ENCODE results near the gene KCNG2. TPM values are rescaled to one million over a fixed set of nuclear protein-coding genes. Genes with fewer than 3 reads are reported as not detected.

KCNG2 gene
- total and polyA plus RNA-seq, 7 experiments from 2014 or later, result not detected

DNA sequence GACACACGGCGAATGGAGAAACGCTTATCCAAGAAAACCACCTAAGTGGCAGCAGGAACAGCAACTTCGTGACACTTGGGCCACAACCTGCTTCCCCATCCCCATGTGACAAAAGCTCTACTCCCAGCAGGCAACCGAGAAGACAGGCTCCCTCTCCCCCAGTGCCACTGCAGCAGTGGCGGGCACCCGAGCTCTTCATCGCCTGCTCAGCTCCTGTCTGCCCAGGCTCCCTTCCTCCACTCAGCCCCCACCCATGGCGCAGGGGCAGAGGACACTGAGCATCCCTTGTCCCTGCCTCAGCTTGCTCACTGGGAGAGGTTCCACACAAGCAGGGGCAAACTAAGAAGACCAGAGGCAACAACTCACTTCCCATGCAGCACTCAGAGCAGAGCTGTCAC is 130.8 kb downstream of the KCNG2 start:
- ChIA-PET CTCF (no interaction called here), POLR2A (interaction anchor here (0.9 kb wide), 1 partner anchor 22 kb away, joined by 3 read pairs; the partner anchor contains the start of gene SLC66A2)
- intact Hi-C loops (cut with micrococcal nuclease), result no loop called here
- Mint-ChIP-seq H3K4me3 (no peak overlapping the region), H3K9me3 (peaks cover 13 to 55% (median 37%) of the 10 kb centered on the region in 11 donors), H3K4me1 (peaks cover 0 to 17% (median 4%) of the 10 kb centered on the region in 7 donors), H3K36me3 (peaks cover 30 to 93% (median 64%) of the 10 kb centered on the region in 5 donors), H3K27ac (peak overlapping the region in 1 of 9 donors; percentile 54), H3K27me3 (no peaks in the 10 kb centered on the region)
- Histone ChIP-seq H3K27me3 (ENCODE audit: control insufficient read depth in 2 of 2, insufficient read depth in 2 of 2, low read length in 2 of 2) (no peaks in the 10 kb centered on the region), H3K9me3 (ENCODE audit: control insufficient read depth in 2 of 3, low read length in 3 of 3) (peaks cover 3 to 36% (median 13%) of the 10 kb centered on the region in 3 experiments), H3K4me1 (ENCODE audit: control insufficient read depth in 2 of 2, insufficient read depth in 2 of 2, low read length in 2 of 2) (no peaks in the 10 kb centered on the region), H3K27ac (ENCODE audit: low read depth, low read length) (no peak overlapping the region), H3K4me3 (ENCODE audit: low read length) (no peak overlapping the region), H3K36me3 (ENCODE audit: control insufficient read depth in 2 of 3, insufficient read depth in 3 of 3, low read length in 3 of 3) (peaks cover 0 to 47% (median 0%) of the 10 kb centered on the region in 3 experiments)
- DNase-seq (peak in 1 of 9 donors; percentile 1), ATAC-seq (no peak)

DNA sequence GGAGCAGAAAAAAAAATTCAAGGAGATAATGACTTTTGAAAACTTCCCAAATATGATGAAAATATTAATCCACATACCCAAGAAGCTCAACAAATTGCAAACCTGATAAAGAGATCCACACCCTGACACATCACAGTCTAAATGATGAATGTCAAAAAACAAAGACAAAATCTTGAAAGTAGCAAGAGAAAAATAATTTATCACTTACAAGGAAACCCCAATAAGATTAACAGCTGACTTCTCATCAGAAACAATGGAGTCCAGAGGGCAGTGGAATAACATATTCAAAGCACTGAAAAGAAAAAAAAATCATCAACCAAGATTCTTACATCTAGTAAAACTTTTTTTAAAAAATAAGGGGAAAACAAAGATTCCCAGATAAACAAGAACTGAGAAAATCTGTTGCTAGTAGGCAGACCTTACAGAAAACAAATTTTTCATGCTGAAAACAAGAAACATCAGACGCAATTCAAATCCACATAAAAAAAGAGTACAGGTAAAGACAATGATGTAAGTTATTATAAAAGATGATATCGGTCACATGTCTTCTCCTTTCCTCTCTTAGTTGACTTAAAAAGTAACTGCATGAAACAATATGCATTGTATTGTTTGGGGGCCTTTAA is 132.4 kb downstream of the KCNG2 start:
- no peaks in the 10 kb centered on the region for H3K27me3 Mint-ChIP-seq
- H3K4me3 ChIP-seq (ENCODE audit: low read length), result no peak overlapping the region
- H3K36me3 ChIP-seq (ENCODE audit: control insufficient read depth in 2 of 3, insufficient read depth in 3 of 3, low read length in 3 of 3), result peaks cover 0 to 49% (median 0%) of the 10 kb centered on the region in 3 experiments
- intact Hi-C loops (cut with micrococcal nuclease), result no loop called here
- peaks cover 31 to 94% (median 75%) of the 10 kb centered on the region in 5 donors for H3K36me3 Mint-ChIP-seq
- H3K27ac ChIP-seq (ENCODE audit: low read depth, low read length), result no peak overlapping the region
- peaks cover 3 to 47% (median 13%) of the 10 kb centered on the region in 3 experiments for H3K9me3 ChIP-seq (ENCODE audit: control insufficient read depth in 2 of 3, low read length in 3 of 3)
- CTCF ChIA-PET, result interaction anchor here (1.2 kb wide), 1 partner anchor 13 kb away, joined by 3 read pairs; no protein-coding TSS in a partner anchor
- H3K27ac Mint-ChIP-seq, result peak overlapping the region in 2 of 9 donors; percentile 27 to 80
- peaks cover 0 to 17% (median 4%) of the 10 kb centered on the region in 7 donors for H3K4me1 Mint-ChIP-seq
- no peaks in the 10 kb centered on the region for H3K27me3 ChIP-seq (ENCODE audit: control insufficient read depth in 2 of 2, insufficient read depth in 2 of 2, low read length in 2 of 2)
- DNase-seq, result no peak
- no peaks in the 10 kb centered on the region for H3K4me1 ChIP-seq (ENCODE audit: control insufficient read depth in 2 of 2, insufficient read depth in 2 of 2, low read length in 2 of 2)
- POLR2A ChIA-PET, result interaction anchor here (0.6 kb wide), 1 partner anchor 10 kb away, joined by 4 read pairs; no protein-coding TSS in a partner anchor
- H3K4me3 Mint-ChIP-seq, result peak overlapping the region in 1 of 10 donors; percentile 1
- ATAC-seq, result no peak
- peaks cover 15 to 71% (median 47%) of the 10 kb centered on the region in 11 donors for H3K9me3 Mint-ChIP-seq

- DNase-seq (no peak), ATAC-seq (no peak)
- Histone ChIP-seq H3K36me3 (ENCODE audit: control insufficient read depth in 2 of 3, insufficient read depth in 3 of 3, low read length in 3 of 3) (peaks cover 0 to 55% (median 0%) of the 10 kb centered on the region in 3 experiments), H3K4me1 (ENCODE audit: control insufficient read depth in 2 of 2, insufficient read depth in 2 of 2, low read length in 2 of 2) (no peaks in the 10 kb centered on the region), H3K27me3 (ENCODE audit: control insufficient read depth in 2 of 2, insufficient read depth in 2 of 2, low read length in 2 of 2) (no peaks in the 10 kb centered on the region), H3K9me3 (ENCODE audit: control insufficient read depth in 2 of 3, low read length in 3 of 3) (peaks cover 3 to 61% (median 13%) of the 10 kb centered on the region in 3 experiments), H3K4me3 (ENCODE audit: low read length) (no peak overlapping the region), H3K27ac (ENCODE audit: low read depth, low read length) (no peak overlapping the region)
- Mint-ChIP-seq H3K27ac (no peak overlapping the region), H3K36me3 (peaks cover 41 to 94% (median 83%) of the 10 kb centered on the region in 5 donors), H3K27me3 (no peaks in the 10 kb centered on the region), H3K9me3 (peaks cover 23 to 84% (median 54%) of the 10 kb centered on the region in 11 donors), H3K4me1 (peaks cover 0 to 25% (median 6%) of the 10 kb centered on the region in 7 donors), H3K4me3 (no peak overlapping the region)
- ChIA-PET CTCF (no interaction called here), POLR2A (no interaction called here)
- intact Hi-C loops (cut with micrococcal nuclease), result no loop called here
Observed at GRCh38 chr18:79931475-79931874, 133.7 kb downstream of the KCNG2 start.

DNA sequence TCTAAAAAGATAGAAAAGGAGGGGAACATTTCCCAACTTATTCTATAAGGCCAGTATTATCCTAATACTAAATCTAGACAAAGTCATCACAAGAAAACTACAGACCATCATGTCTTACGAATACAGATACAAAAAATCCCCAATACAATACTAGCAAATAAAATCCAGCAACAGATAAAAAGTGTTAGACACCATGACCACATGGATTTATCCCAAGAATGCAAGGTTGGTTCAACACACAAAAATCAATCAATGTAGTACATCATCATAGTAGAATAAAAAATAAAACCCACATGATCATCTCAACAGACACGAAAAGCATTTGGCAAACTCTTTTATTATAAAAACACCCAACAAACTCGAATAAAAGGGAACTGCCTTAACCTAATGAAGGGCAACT is 135.2 kb downstream of the KCNG2 start:
- ChIA-PET POLR2A (no interaction called here), CTCF (no interaction called here)
- H3K27me3 ChIP-seq (ENCODE audit: control insufficient read depth in 2 of 2, insufficient read depth in 2 of 2, low read length in 2 of 2), result no peaks in the 10 kb centered on the region
- H3K27me3 Mint-ChIP-seq, result no peaks in the 10 kb centered on the region
- peaks cover 23 to 99% (median 58%) of the 10 kb centered on the region in 11 donors for H3K9me3 Mint-ChIP-seq
- DNase-seq (no peak), ATAC-seq (no peak)
- intact Hi-C loops (cut with micrococcal nuclease), result no loop called here
- no peak overlapping the region for H3K4me3 Mint-ChIP-seq
- H3K4me1 ChIP-seq (ENCODE audit: control insufficient read depth in 2 of 2, insufficient read depth in 2 of 2, low read length in 2 of 2), result no peaks in the 10 kb centered on the region
- H3K4me1 Mint-ChIP-seq, result peaks cover 0 to 19% (median 4%) of the 10 kb centered on the region in 7 donors
- H3K27ac ChIP-seq (ENCODE audit: low read depth, low read length), result no peak overlapping the region
- H3K9me3 ChIP-seq (ENCODE audit: control insufficient read depth in 2 of 3, low read length in 3 of 3), result peaks cover 3 to 72% (median 13%) of the 10 kb centered on the region in 3 experiments
- H3K36me3 Mint-ChIP-seq, result peaks cover 48 to 97% (median 93%) of the 10 kb centered on the region in 5 donors
- H3K27ac Mint-ChIP-seq, result no peak overlapping the region
- H3K4me3 ChIP-seq (ENCODE audit: low read length), result no peak overlapping the region
- H3K36me3 ChIP-seq (ENCODE audit: control insufficient read depth in 2 of 3, insufficient read depth in 3 of 3, low read length in 3 of 3), result peaks cover 0 to 63% (median 0%) of the 10 kb centered on the region in 3 experiments

GRCh38 chr18:79933765-79934164 is 136.0 kb downstream of the KCNG2 start:
- DNase-seq, result no peak
- Histone ChIP-seq H3K9me3 (ENCODE audit: control insufficient read depth in 2 of 3, low read length in 3 of 3) (peaks cover 3 to 72% (median 13%) of the 10 kb centered on the region in 3 experiments), H3K4me1 (ENCODE audit: control insufficient read depth in 2 of 2, insufficient read depth in 2 of 2, low read length in 2 of 2) (no peaks in the 10 kb centered on the region), H3K36me3 (ENCODE audit: control insufficient read depth in 2 of 3, insufficient read depth in 3 of 3, low read length in 3 of 3) (peaks cover 0 to 61% (median 0%) of the 10 kb centered on the region in 3 experiments), H3K4me3 (ENCODE audit: low read length) (no peak overlapping the region), H3K27me3 (ENCODE audit: control insufficient read depth in 2 of 2, insufficient read depth in 2 of 2, low read length in 2 of 2) (no peaks in the 10 kb centered on the region), H3K27ac (ENCODE audit: low read depth, low read length) (no peak overlapping the region)
- Mint-ChIP-seq H3K9me3 (peaks cover 22 to 98% (median 58%) of the 10 kb centered on the region in 11 donors), H3K4me1 (peaks cover 0 to 13% (median 4%) of the 10 kb centered on the region in 7 donors), H3K36me3 (peaks cover 43 to 97% (median 93%) of the 10 kb centered on the region in 5 donors), H3K4me3 (no peak overlapping the region), H3K27ac (no peak overlapping the region), H3K27me3 (no peaks in the 10 kb centered on the region)
- ChIA-PET POLR2A (no interaction called here), CTCF (no interaction called here)
- intact Hi-C loops (cut with micrococcal nuclease), result no loop called here
- no peak for ATAC-seq

DNA sequence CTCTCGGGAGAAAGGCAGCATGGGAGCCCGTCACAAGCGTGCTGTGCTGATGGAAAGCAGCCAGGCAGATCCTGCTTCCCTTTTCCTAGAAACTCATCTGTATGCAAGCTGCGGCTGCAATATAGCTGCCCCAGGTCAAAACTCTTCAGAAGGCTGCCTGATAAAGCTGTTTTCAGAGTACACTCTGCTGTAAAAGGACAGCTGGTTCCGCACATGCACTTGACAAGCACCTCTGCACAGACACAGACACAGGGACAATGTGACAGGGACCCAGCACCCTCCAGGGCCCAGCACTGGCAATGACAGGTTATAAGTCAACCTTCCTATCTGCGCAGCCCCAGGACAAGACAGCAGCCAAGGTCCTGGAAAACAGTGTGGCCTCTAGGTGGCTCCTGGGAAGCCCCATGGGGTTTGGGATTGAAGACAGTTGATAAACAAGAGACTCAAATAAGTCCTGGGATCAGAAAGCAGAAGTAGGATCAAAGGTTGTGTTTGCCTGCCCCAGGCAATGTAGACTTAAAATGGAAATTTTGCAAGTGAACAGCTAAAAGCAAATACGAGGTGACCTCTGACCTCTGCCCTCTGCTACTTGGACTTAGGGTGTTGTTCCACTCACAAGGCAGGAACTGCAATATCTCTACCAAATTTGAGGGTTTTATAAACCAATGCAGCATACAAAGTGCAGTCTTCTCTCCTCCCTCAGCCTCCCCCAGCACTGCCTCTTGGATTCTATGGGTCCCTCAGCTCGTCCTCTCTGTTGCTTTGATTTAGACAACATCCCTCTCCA is 136.8 kb downstream of the KCNG2 start:
- intact Hi-C loops (cut with micrococcal nuclease), result no loop called here
- Mint-ChIP-seq H3K9me3 (peaks cover 18 to 98% (median 54%) of the 10 kb centered on the region in 11 donors), H3K36me3 (peaks cover 41 to 97% (median 93%) of the 10 kb centered on the region in 5 donors), H3K4me1 (peaks cover 0 to 13% (median 4%) of the 10 kb centered on the region in 7 donors), H3K27ac (no peak overlapping the region), H3K27me3 (no peaks in the 10 kb centered on the region), H3K4me3 (no peak overlapping the region)
- Histone ChIP-seq H3K27me3 (ENCODE audit: control insufficient read depth in 2 of 2, insufficient read depth in 2 of 2, low read length in 2 of 2) (no peaks in the 10 kb centered on the region), H3K27ac (ENCODE audit: low read depth, low read length) (no peak overlapping the region), H3K9me3 (ENCODE audit: control insufficient read depth in 2 of 3, low read length in 3 of 3) (peaks cover 3 to 66% (median 7%) of the 10 kb centered on the region in 3 experiments), H3K4me3 (ENCODE audit: low read length) (no peak overlapping the region), H3K36me3 (ENCODE audit: control insufficient read depth in 2 of 3, insufficient read depth in 3 of 3, low read length in 3 of 3) (peaks cover 0 to 54% (median 0%) of the 10 kb centered on the region in 3 experiments), H3K4me1 (ENCODE audit: control insufficient read depth in 2 of 2, insufficient read depth in 2 of 2, low read length in 2 of 2) (no peaks in the 10 kb centered on the region)
- DNase-seq (no peak), ATAC-seq (no peak)
- ChIA-PET POLR2A (no interaction called here), CTCF (no interaction called here)
